GM20000 (cell line): ENCODE data around the gene IGFBP5.

Source experiments
- DNase-seq: peaks from one replicate; pipeline ENCODE4 v3.0.0; 2012; ENCODE audit warnings: low spot score
- CTCF ChIP-seq: IDR thresholded peaks from 2 replicates; pipeline ENCODE4 v1.5.1; 2012; ENCODE audit warnings: mild to moderate bottlenecking, control low read depth; ENCODE audit errors: extremely low read depth, missing control alignments

The IGFBP5 gene

GRCh38 chr2:216736326-216736725, 41.0 kb upstream of the IGFBP5 start:
- no peak for TF ChIP-seq CTCF
- no peak for DNase-seq

GRCh38 chr2:216735668-216736067, 40.3 kb upstream of the IGFBP5 start:
- no peak for TF ChIP-seq CTCF
- no peak for DNase-seq

- no peak for DNase-seq
- no peak for TF ChIP-seq CTCF
Observed at GRCh38 chr2:216735086-216735485, 39.7 kb upstream of the IGFBP5 start.

GRCh38 chr2:216733046-216733445, 37.7 kb upstream of the IGFBP5 start:
- no peak for DNase-seq
- no peak for TF ChIP-seq CTCF

- no peak for DNase-seq
Observed at GRCh38 chr2:216732334-216732733, 37.0 kb upstream of the IGFBP5 start.

GRCh38 chr2:216731465-216731864, 36.1 kb upstream of the IGFBP5 start:
- no peak for DNase-seq
- no peak for TF ChIP-seq CTCF

More at GRCh38 chr2:216732334-216732733, 37.0 kb upstream of the IGFBP5 start:
- TF ChIP-seq CTCF: no peak

- no peak for DNase-seq
- no peak for TF ChIP-seq CTCF
Observed at GRCh38 chr2:216730871-216731270, 35.5 kb upstream of the IGFBP5 start.
